Mammary epithelial cell (primary cell): Measurements from ENCODE around the gene DGKG.

Source experiments
- EZH2 ChIP-seq: IDR thresholded peaks from 2 replicates; pipeline ENCODE4 v1.6.1; 2012; ENCODE audit warnings: low read length, inconsistent platforms, borderline replicate concordance
- TF ChIP-seq, protein P1 (sequence below), 2 donors: IDR thresholded peaks in 1 of 2; conservative IDR thresholded peaks in 1 of 2; 2 replicates each; pipeline ENCODE4 v1.5.1; 2011 to 2012; ENCODE audit warnings: inconsistent platforms in 2 of 2, low read length in 2 of 2, mild to moderate bottlenecking in 2 of 2, control low read depth in 1 of 2, low read depth in 1 of 2; ENCODE audit not compliant: insufficient read depth in 1 of 2; ENCODE audit errors: extremely low read depth in 1 of 2

DNA sequence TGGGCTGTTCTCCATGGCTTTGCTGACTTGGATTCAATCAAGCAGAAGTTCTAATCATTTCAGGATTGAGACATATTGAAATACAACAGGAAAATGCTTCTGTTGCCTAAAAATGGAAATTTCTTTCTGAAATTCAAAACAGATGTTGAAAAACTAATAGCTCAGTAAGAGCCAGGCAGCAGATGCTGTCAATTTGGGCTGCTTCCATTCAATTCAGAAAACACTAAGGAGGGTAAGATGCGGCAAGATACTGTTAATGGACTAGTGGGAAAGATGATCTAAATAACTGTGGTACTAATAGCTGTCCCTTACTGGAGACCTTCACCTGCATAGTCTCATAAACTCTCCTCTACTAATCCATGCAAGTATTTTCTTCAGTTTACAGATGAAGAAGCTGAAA, 53.5 kb downstream of the DGKG start:
- TF ChIP-seq, protein P1, sequence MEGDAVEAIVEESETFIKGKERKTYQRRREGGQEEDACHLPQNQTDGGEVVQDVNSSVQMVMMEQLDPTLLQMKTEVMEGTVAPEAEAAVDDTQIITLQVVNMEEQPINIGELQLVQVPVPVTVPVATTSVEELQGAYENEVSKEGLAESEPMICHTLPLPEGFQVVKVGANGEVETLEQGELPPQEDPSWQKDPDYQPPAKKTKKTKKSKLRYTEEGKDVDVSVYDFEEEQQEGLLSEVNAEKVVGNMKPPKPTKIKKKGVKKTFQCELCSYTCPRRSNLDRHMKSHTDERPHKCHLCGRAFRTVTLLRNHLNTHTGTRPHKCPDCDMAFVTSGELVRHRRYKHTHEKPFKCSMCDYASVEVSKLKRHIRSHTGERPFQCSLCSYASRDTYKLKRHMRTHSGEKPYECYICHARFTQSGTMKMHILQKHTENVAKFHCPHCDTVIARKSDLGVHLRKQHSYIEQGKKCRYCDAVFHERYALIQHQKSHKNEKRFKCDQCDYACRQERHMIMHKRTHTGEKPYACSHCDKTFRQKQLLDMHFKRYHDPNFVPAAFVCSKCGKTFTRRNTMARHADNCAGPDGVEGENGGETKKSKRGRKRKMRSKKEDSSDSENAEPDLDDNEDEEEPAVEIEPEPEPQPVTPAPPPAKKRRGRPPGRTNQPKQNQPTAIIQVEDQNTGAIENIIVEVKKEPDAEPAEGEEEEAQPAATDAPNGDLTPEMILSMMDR (conservative IDR thresholded peaks at IDR 0.05 in 1 of 2, IDR thresholded peaks at IDR 0.05 in 1 of 2; ENCODE audit: extremely low read depth in 1 of 2, insufficient read depth in 1 of 2, low read depth in 1 of 2, low read length in 2 of 2) = no peak
- no peak for TF ChIP-seq EZH2
